RCC 7860 (cell line): ENCODE data around the gene R3HCC1L.

Experiments used
- DNase-seq: peaks from one replicate; pipeline ENCODE4 v3.0.0-alpha.2; 2015; ENCODE audit warnings: low spot score
- FAIRE-seq: peaks from 2 replicates; lab custom pipeline; 2012; peaks lifted over from hg19 to GRCh38; lab: Jason Lieb, UNC

The R3HCC1L gene

GRCh38 chr10:98134431-98135221 is at the start of gene R3HCC1L:
Gene R3HCC1L (plus strand): TSS chr10:98134657. CDS start chr10:98208115, 73,458 bp downstream.
- FAIRE-seq (peak; percentile 30), DNase-seq (peak; percentile 71)

- FAIRE-seq (no peak), DNase-seq (no peak)
Observed at GRCh38 chr10:98085238-98085637, 49.2 kb upstream of the R3HCC1L start.

- no peak for FAIRE-seq
- no peak for DNase-seq
Observed at GRCh38 chr10:98086837-98087708, 47.4 kb upstream of the R3HCC1L start.

GRCh38 chr10:98088186-98088971 is 46.1 kb upstream of the R3HCC1L start:
- DNase-seq (no peak), FAIRE-seq (no peak)

GRCh38 chr10:98090822-98091221 is 43.6 kb upstream of the R3HCC1L start:
- no peak for DNase-seq

GRCh38 chr10:98096316-98096715 is 38.1 kb upstream of the R3HCC1L start:
- FAIRE-seq, result no peak
- DNase-seq, result no peak

More at GRCh38 chr10:98090822-98091221, 43.6 kb upstream of the R3HCC1L start:
- no peak for FAIRE-seq

GRCh38 chr10:98096731-98097130 is 37.7 kb upstream of the R3HCC1L start:
- FAIRE-seq, result no peak
- no peak for DNase-seq

GRCh38 chr10:98097175-98097574 is 37.3 kb upstream of the R3HCC1L start:
- DNase-seq, result no peak
- FAIRE-seq, result no peak

- no peak for FAIRE-seq
- no peak for DNase-seq
Observed at GRCh38 chr10:98097616-98098015, 36.8 kb upstream of the R3HCC1L start.

- FAIRE-seq (no peak), DNase-seq (no peak)
Observed at GRCh38 chr10:98098247-98098646, 36.2 kb upstream of the R3HCC1L start.

GRCh38 chr10:98100476-98100875 is 34.0 kb upstream of the R3HCC1L start:
- FAIRE-seq, result no peak

GRCh38 chr10:98101366-98101765 is 33.1 kb upstream of the R3HCC1L start:
- FAIRE-seq (no peak), DNase-seq (no peak)

More at GRCh38 chr10:98100476-98100875, 34.0 kb upstream of the R3HCC1L start:
- DNase-seq, result no peak

- no peak for DNase-seq
- no peak for FAIRE-seq
Observed at GRCh38 chr10:98104125-98104524, 30.3 kb upstream of the R3HCC1L start.

- FAIRE-seq (no peak), DNase-seq (no peak)
Observed at GRCh38 chr10:98106531-98106930, 27.9 kb upstream of the R3HCC1L start.

- DNase-seq (no peak), FAIRE-seq (no peak)
Observed at GRCh38 chr10:98107644-98108430, 26.6 kb upstream of the R3HCC1L start.

- no peak for FAIRE-seq
- DNase-seq, result no peak
Observed at GRCh38 chr10:98110356-98110755, 24.1 kb upstream of the R3HCC1L start.

- FAIRE-seq (no peak), DNase-seq (no peak)
Observed at GRCh38 chr10:98115031-98115787, 19.2 kb upstream of the R3HCC1L start.

GRCh38 chr10:98119891-98120290 is 14.6 kb upstream of the R3HCC1L start:
- DNase-seq (no peak), FAIRE-seq (no peak)

GRCh38 chr10:98125940-98126631 is 8.4 kb upstream of the R3HCC1L start:
- DNase-seq (no peak), FAIRE-seq (no peak)
